ENCODE results near the gene BRD4. TPM values are rescaled to one million over a fixed set of nuclear protein-coding genes. Genes with fewer than 3 reads are reported as not detected.

BRD4 gene
- total RNA-seq, 1 donor = 25.7 TPM

- DNase-seq (ENCODE audit: insufficient read length, low spot score, missing footprints) = peak; percentile 98
- H3K36me3 ChIP-seq (ENCODE audit: insufficient read depth, low read length) = peaks cover 42% of the 10 kb centered on the region
- H3K4me2 ChIP-seq (ENCODE audit: insufficient read depth, low read length) = peak overlapping the region; percentile 89
- peak overlapping the region; percentile 94 for H3K27ac ChIP-seq (ENCODE audit: low read depth, low read length)
- peak overlapping the region; percentile 65 for H3K4me3 ChIP-seq (ENCODE audit: insufficient read depth, low read length)
- H3K9me3 ChIP-seq (ENCODE audit: low read depth, low read length) = no peaks in the 10 kb centered on the region
- peaks cover 20% of the 10 kb centered on the region for H4K20me1 ChIP-seq (ENCODE audit: insufficient read depth, low read length)
- peaks cover 43% of the 10 kb centered on the region for H3K79me2 ChIP-seq (ENCODE audit: insufficient read depth, low read length)
- H3K27me3 ChIP-seq (ENCODE audit: insufficient read depth, low read length) = no peaks in the 10 kb centered on the region
- TF ChIP-seq CTCF (IDR thresholded peaks at IDR 0.05; ENCODE audit: extremely low read depth, low read depth, low read length) = no peak
- H2AFZ ChIP-seq (ENCODE audit: low read length) = peak overlapping the region; percentile 88
- H3K4me1 ChIP-seq (ENCODE audit: insufficient read depth, low read length) = peaks cover 23% of the 10 kb centered on the region
Observed at GRCh38 chr19:15195371-15196334, 136.7 kb downstream of the BRD4 start.

DNA sequence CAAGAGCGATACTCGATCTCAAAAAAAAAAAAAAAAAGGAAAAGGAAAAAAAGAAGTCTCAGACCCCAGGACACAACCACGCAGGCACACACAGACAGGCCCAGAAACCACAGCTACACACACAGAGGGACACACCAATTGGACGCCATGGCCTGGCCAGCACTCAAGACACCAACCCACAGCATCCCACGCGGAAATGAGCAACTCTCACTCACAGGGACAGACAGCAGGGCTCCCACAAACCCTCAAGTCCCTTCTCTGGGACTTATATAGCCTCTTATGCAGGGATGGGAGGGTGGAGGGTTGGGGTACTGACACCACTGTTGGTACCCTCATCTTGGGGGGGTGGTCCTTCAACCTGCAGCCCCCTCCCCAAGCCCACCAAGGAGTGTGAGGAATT, 137.4 kb downstream of the BRD4 start:
- H3K4me2 ChIP-seq (ENCODE audit: insufficient read depth, low read length) = peak overlapping the region; percentile 89
- H3K36me3 ChIP-seq (ENCODE audit: insufficient read depth, low read length) = peaks cover 49% of the 10 kb centered on the region
- H2AFZ ChIP-seq (ENCODE audit: low read length) = peak overlapping the region; percentile 88
- H3K27me3 ChIP-seq (ENCODE audit: insufficient read depth, low read length) = no peaks in the 10 kb centered on the region
- H4K20me1 ChIP-seq (ENCODE audit: insufficient read depth, low read length) = peaks cover 20% of the 10 kb centered on the region
- peak overlapping the region; percentile 94 for H3K27ac ChIP-seq (ENCODE audit: low read depth, low read length)
- peak overlapping the region; percentile 65 for H3K4me3 ChIP-seq (ENCODE audit: insufficient read depth, low read length)
- peak; percentile 95 for DNase-seq (ENCODE audit: insufficient read length, low spot score, missing footprints)
- H3K79me2 ChIP-seq (ENCODE audit: insufficient read depth, low read length) = peaks cover 39% of the 10 kb centered on the region
- TF ChIP-seq CTCF (IDR thresholded peaks at IDR 0.05; ENCODE audit: extremely low read depth, low read depth, low read length) = no peak
- no peaks in the 10 kb centered on the region for H3K9me3 ChIP-seq (ENCODE audit: low read depth, low read length)
- peaks cover 23% of the 10 kb centered on the region for H3K4me1 ChIP-seq (ENCODE audit: insufficient read depth, low read length)

DNA sequence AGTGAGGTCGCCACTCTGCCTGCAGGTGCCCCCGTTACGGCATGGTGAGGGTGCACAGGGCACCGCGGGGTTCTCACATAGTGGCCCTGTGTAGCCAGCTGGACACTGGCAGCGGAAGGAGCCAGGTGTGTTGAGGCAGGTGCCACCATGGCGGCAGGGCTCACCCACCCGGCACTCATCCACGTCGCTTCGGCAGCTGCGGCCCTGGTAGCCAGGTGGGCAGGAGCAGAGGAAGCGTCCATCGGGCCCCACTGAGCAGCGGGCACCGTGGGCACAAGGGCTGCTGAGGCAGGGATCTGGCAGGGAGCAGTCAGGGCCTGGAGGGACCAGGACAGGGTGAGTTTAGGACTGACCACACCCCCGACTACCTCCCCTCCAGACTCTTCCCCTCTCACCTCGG, 140.4 kb downstream of the BRD4 start:
- Histone ChIP-seq H3K4me3 (ENCODE audit: insufficient read depth, low read length) (no peak overlapping the region), H3K36me3 (ENCODE audit: insufficient read depth, low read length) (peaks cover 55% of the 10 kb centered on the region), H3K9me3 (ENCODE audit: low read depth, low read length) (no peaks in the 10 kb centered on the region), H3K79me2 (ENCODE audit: insufficient read depth, low read length) (peaks cover 30% of the 10 kb centered on the region), H2AFZ (ENCODE audit: low read length) (no peak overlapping the region), H4K20me1 (ENCODE audit: insufficient read depth, low read length) (peaks cover 6% of the 10 kb centered on the region), H3K4me1 (ENCODE audit: insufficient read depth, low read length) (peaks cover 12% of the 10 kb centered on the region), H3K27ac (ENCODE audit: low read depth, low read length) (no peak overlapping the region), H3K27me3 (ENCODE audit: insufficient read depth, low read length) (no peaks in the 10 kb centered on the region), H3K4me2 (ENCODE audit: insufficient read depth, low read length) (no peak overlapping the region)
- no peak for TF ChIP-seq CTCF (IDR thresholded peaks at IDR 0.05; ENCODE audit: extremely low read depth, low read depth, low read length)
- DNase-seq (ENCODE audit: insufficient read length, low spot score, missing footprints) = peak; percentile 50

GRCh38 chr19:15191514-15191913, 140.8 kb downstream of the BRD4 start:
- no peak for TF ChIP-seq CTCF (IDR thresholded peaks at IDR 0.05; ENCODE audit: extremely low read depth, low read depth, low read length)
- peaks cover 31% of the 10 kb centered on the region for H3K79me2 ChIP-seq (ENCODE audit: insufficient read depth, low read length)
- DNase-seq (ENCODE audit: insufficient read length, low spot score, missing footprints) = peak; percentile 60
- H3K27me3 ChIP-seq (ENCODE audit: insufficient read depth, low read length) = no peaks in the 10 kb centered on the region
- peaks cover 12% of the 10 kb centered on the region for H3K4me1 ChIP-seq (ENCODE audit: insufficient read depth, low read length)
- H3K36me3 ChIP-seq (ENCODE audit: insufficient read depth, low read length) = peaks cover 55% of the 10 kb centered on the region
- no peaks in the 10 kb centered on the region for H3K9me3 ChIP-seq (ENCODE audit: low read depth, low read length)
- no peak overlapping the region for H2AFZ ChIP-seq (ENCODE audit: low read length)
- no peak overlapping the region for H3K4me3 ChIP-seq (ENCODE audit: insufficient read depth, low read length)
- peaks cover 3% of the 10 kb centered on the region for H4K20me1 ChIP-seq (ENCODE audit: insufficient read depth, low read length)
- no peak overlapping the region for H3K4me2 ChIP-seq (ENCODE audit: insufficient read depth, low read length)
- H3K27ac ChIP-seq (ENCODE audit: low read depth, low read length) = no peak overlapping the region

All from osteoblast (primary cell).